Glomerular visceral epithelial cell (primary cell): ENCODE measurements around the gene AADAC.
"Not testable (repeated sequence)": the region's sequence is repeated elsewhere in the genome, so short reads cannot be mapped to it uniquely, and the experiment has no call there.

ENCODE experiments used
- DNase-seq: peaks from one replicate; pipeline ENCODE4 v3.0.0-alpha.2; 2016; ENCODE audit errors: extremely low spot score

The AADAC gene

DNA sequence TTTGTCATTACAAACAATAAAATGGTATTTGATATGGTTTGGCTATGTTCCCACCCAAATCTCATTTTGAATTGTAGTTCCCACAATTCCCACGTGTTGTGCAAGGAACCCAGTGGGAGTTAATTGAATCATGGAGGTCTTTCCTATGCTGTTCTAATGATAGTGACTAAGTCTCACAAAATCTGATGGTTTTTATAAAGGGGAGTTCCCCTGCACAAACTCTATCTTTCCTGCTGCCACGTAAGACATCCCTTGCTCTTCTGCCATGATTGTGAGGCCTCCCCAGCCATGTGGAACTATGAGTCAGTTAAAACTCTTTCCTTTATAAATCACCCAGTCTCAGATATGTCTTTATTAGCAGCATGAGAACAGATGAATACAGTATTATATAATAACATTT is 15.4 kb upstream of the AADAC start:
- peak; percentile 34 for DNase-seq

DNA sequence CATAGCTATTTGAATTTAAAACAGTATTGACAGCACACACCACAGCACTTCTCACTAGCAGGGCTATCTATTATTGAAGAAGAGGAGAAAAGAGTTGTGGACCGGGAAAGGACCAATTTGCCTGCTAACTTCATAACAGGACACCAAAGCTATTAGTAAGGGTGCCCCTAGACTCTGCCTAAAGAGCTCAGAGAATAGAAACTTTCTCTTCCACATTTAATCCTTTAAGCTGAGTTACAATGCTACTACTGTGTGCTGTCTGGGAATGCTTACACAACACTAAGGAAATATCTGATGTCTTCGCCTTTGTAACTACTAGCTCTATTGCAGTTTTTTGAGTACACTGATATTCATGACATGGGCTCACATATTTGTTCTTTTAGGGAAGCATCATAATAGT is 13.5 kb upstream of the AADAC start:
- DNase-seq = no peak

DNA sequence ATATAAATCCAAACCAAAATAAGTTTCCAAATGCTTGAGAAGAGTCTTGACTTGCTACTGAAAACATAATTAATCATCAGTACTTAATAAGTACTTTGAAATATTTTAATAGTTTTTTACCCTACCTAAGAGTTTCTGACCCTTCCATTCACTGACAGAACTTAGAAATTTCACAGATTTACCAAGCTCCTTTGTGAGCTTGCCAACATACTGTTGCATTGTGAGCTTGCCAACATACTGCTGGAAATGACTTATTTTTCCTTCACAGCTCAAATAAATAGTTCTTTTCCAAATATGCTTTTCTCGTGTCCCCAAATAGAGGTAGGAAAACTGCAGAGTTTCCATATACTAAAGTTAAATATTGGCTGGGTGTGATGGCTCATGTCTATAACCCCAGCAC is 9.6 kb upstream of the AADAC start:
- DNase-seq = no peak

DNA sequence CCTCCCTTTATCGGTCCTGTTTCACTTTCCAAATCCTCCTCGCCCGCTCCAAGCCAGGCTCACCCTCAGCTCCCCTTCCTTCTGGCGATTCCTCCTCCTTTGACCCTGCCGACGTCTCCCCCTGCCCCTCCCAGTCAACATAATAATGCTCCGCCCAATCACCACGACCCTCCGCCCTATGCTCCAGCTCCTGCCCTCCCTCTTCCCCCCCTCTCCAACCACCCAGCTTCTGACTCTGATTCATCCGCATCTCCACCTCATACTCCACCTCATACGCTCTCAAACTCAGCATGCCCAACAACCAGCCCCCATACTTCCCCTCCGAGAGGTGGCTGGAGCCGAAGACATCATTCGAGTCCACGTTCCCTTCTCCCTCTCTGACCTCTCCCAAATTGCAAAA is 7.1 kb upstream of the AADAC start:
- DNase-seq = no peak

DNA sequence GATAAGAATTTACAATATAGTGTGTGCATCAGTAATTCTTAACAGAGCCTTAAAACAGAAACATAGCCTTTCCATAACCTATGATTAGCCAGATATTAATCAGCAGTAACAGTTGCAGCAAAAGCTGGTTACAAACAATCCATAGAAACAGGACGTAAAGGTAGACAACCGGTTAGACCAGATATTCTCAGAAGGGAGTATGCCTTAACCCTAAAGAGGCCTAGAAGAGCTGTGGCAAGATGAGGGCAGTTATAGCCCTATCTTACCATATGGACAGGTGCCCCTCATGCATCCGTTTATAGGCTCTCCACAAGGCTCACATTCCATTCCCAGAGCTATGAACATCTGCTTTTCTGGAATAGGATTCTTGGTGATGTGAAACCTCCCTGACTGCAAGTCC is 5.0 kb upstream of the AADAC start:
- not testable (repeated sequence) for DNase-seq

DNA sequence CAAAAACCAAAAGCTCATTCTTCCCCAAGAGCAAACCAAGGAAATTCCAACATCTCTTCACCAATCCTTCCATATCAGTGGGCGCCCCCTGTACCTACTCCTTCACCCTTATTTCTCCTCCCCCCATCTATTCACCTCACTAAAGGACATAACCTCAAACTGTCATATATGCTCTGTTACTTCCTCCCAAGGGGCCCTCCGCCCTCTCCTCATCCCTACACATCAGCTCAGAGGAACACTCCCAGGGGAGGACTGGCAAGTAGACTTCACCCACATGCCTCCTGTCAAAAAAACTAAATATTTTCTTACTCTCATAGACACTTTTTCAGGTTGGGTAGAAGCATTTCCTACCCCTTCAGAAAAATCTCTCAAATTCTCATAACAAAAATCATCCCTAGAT is 2.4 kb upstream of the AADAC start:
- DNase-seq = no peak

DNA sequence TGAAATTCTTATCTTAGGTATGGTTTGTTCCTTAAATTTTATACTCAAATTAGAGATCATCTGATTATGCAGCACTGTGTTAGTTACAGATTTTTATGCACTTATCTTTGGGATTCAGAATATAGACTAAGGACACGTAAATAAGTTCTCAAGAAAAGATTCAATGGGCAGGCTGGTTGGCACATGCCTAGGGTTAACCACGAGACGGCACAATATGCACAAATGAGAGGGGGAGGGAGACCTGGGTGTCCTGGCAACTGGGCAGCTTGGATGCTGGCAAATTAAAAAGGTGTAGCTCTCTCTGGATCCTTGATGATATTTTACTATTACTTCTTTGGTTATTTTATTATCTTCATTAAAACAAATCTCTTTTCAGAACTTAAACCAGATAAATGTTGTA is 672 bp downstream of the AADAC start:
- no peak for DNase-seq

DNA sequence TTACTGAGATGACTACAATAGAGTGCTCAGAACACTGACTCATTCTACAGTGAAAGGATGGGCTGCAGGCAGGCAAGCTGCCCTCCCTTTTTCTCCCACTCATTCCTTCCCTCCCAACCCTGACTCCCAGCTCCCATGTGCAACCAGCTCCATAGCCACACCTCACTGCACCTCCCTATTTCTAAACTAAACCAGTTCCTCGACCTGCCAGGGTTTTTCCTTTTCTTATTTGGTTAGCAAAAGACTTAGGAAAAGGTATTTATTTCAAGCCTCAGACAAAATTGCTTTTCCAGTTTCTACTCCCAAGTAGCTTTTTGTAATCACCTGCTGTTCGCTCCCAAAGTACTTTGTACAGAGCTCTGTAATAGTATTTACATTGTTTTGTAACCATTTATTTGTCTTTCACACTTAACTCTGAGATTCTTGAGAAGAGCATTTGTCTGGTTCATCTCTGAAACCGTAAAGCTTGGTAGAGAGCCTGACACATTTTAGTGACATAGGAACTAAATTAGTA is 2.2 kb downstream of the AADAC start:
- peak; percentile 52 for DNase-seq

DNA sequence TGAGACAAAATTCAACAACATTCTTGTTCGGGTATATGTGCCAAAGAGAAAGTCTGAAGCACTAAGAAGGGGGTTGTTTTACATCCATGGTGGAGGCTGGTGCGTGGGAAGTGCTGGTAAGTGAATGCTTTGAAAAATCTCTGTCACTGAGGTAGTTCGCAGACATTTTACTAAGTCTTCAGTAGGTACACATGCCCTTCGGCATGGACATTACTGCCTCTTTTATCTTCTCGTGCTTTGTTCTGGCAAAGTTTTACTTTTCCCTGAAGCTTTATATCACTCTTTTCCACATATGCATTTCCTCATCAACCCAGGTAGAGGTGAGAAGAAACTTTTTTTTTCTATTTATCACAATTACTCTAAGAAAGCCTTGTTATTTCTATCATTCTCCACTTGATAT is 3.6 kb downstream of the AADAC start:
- no peak for DNase-seq

DNA sequence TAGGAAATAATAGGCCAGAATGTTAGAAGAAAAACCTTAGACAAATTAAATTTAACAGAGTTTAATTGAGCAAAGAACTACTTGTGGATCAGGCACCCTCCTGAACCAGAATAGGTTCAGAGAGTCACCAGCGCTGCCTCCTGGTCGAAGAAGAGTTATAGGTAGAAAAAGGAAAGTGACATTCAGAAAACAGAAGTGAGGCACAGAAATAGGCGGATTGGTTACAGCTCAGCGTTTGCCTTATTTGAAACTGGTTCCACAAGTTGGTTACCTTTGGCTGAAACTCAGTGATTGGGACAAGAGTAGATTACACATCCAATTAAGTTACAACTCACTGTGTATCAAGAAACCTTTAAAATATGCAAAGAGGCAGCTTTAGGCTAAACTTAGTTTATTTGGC is 4.4 kb downstream of the AADAC start:
- no peak for DNase-seq

DNA sequence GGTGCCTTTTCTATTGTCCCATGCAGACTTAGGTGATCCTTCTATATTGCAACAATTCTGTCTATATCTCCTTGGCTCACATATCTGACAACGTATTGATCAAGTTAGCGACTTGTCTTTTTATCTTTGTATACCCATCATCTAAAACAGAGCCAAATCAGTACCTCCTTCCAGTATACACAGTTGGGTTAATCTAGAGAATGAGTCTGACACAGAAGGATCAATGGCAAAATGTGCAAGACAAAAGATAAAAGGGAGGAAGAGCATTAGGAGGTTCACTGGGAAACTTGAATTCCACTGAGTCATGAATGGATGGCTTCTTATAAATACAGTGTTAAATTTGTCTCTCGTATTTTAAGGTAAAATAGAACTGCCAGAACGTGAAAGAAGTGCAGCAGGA is 6.0 kb downstream of the AADAC start:
- no peak for DNase-seq

DNA sequence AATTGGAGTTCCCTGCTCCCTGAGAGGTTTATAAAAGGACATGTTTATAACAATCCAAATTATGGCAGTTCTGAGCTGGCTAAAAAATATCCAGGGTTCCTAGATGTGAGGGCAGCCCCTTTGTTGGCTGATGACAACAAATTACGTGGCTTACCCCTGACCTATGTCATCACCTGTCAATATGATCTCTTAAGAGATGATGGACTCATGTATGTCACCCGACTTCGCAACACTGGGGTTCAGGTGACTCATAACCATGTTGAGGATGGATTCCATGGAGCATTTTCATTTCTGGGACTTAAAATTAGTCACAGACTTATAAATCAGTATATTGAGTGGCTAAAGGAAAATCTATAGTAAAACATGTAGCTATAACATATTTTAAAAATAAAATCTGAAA is 13.9 kb downstream of the AADAC start:
- DNase-seq = no peak

DNA sequence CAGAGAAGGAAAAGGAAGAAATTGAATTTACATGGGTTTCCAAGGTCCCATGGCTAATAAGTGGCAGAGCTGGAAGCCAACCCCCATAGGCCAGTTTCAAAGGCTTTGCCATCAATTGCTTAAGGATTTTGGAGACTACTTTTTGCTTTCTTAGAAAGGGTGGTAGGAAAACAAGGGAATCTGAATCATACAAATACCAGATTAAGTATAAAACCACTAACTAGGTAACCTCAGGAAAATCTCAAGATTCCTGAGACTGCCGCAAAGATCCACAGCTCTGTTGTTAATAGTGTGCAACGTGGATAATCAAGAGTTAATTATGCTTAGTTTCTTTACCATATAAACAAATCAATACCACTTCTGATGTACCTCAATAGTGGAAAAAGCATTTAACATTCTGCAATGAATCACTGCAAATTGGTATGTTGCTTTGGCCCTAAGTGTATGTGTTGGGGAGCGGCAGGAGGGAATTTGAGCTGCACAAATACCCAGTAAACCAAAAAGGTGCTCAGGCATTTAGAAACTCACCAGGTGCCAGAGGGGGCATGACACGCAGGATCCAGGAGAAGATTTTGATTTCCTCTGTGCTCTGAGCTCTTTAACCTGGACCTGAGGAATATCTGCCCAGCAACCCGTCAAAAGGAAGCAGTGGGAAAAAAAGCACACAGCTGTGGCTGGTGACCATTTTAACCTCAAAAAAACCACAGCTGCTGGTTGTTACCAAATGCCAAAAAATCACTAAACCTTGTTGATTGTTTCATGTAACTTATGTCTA is 22.0 kb downstream of the AADAC start:
- peak; percentile 77 for DNase-seq

DNA sequence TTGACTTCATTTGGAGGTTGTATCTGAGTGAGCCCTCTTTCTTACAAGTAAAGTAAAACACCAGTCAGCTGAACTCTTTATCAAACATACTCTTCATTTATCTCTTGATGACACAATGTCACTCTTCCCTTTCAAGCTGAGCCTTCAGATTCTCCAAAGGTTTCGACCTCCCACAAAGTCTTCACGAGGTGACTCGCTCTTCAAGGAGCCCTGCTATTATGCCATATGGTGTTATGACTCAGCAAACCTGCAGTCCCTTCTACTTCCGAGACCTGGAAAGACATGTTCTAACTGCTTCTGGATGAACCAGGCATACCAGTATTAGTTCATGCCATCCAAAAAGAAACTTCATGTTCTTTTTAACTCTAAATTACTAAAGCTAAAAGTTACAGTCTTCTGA is 23.1 kb downstream of the AADAC start:
- peak; percentile 76 for DNase-seq

DNA sequence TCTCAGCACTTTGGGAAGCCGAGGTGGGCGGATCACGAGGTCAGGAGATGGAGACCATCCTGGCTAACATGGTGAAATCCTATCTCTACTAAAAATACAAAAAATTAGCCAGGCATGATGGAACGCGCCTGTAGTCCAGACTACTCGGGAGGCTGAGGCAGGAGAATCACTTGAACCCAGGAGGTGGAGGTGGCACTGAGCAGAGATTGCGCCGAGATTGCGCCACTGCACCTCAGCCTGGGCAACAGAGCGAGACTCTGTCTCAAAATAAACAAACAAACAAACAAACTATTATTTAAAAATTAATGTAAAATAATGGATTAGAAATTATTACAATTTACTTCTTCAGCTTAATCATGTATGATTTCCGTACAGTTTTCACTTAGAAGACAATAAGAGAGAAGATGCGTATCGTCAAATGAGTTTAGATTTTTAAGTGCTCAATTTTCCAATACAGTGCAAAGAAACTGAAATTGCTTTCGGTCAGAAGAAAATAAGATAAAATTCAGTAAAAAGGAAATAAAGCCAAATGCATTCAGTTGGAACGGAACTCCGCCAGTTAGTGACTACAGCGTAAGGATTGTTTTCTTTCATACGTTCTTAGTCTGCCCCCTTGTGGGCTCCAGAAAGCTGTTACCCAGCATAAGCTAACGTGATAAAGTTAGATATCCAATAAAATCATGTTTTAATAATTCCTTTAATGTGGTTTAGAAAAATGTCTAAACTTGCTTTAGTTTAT is 24.8 kb downstream of the AADAC start:
- peak; percentile 73 for DNase-seq

DNA sequence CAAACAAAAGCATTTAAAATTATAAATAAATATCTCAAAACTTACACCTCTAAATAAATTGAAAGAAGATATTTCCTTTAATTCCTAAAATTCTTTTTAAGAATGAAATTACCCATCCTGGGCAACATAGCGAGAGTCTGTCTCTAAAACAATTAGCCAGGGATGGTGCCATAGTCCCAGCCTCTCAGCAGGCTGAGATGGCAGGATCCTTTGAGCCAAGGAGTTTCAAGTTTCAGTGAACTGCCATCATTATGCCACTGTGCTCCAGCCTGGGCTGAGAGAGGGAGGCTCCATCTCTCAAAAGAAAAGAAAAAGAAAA is 25.4 kb downstream of the AADAC start:
- no peak for DNase-seq

DNA sequence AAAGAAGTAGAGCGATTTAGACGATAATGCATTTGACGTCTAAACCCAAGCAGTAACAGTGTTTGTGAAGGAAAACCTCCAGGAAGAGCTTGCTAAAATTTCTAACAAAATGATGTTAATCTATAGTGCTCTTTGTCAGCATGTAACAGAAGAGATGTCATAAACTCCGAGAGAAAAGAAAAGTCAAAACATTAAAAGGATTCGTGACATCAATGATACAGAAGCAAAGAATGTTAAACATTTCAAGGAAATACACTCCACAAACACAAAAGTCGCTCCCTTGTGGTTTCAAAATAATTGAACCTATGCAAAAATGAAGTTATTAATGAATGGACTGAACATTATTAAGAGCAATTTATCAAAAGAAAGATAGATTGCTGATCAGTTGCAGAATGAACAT is 27.9 kb downstream of the AADAC start:
- no peak for DNase-seq

DNA sequence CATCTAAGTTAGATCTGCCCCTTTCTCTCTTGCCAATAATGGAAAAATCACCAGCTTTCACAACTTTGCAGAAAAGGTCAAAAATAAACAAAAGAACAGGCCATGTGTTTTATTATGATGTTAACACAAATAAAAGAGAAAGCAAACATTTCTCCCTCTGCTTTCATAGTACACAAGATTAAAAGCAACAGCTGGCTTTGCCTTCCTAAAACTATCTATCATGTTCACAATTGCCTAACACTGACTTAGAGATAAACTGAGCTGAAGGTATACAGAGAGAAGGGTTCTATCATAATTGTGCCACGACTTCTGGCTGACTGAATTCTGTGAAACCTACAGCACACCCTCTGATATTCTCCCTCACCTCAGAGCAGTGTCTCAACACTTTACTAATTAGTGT is 29.4 kb downstream of the AADAC start:
- no peak for DNase-seq

DNA sequence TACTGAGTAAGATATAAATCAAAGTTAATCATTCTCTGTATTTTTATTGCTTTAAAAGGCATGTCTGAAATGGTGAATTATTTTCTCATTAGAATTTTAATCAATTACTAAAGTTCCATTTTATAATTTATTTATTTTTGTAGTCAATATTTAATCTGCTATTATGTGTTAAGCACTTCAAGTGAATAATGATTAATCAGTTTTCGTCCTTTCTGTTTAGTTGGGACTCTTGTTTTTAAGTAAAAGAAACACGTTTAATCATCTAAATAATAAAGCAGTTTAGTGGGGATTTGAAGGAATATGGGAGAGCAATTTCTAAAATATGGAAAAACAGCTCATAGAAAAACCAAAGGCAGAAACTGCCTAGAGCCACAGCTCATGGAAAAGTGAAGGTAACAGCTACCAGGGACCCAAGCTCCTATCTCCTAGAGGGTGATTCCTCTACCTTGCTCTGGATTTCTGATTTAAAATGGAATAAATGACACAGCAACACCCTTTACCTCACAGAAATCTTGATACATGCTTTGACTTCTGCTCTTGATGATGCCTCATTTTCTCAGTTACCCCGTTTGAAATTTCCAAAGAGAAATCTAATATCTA is 31.5 kb downstream of the AADAC start:
- DNase-seq = no peak

DNA sequence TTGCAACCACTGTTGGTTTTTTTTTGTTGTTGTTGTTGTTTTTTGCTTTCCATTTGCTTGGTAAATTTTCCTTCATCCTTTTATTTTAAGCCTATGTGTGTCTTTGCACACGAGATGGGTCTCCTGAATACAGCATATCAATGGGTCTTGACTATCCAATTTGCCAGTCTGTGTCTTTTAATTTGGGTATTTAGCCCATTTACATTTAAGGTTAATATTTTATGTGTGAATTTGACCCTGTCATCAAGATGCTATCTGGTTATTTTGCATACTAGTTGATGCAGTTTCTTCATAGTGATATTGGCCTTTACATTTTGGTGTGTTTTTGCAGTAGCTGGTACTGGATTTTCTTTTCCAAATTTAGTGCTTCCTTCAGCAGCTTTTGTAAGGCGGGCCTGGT is 36.1 kb downstream of the AADAC start:
- DNase-seq = not testable (repeated sequence)

DNA sequence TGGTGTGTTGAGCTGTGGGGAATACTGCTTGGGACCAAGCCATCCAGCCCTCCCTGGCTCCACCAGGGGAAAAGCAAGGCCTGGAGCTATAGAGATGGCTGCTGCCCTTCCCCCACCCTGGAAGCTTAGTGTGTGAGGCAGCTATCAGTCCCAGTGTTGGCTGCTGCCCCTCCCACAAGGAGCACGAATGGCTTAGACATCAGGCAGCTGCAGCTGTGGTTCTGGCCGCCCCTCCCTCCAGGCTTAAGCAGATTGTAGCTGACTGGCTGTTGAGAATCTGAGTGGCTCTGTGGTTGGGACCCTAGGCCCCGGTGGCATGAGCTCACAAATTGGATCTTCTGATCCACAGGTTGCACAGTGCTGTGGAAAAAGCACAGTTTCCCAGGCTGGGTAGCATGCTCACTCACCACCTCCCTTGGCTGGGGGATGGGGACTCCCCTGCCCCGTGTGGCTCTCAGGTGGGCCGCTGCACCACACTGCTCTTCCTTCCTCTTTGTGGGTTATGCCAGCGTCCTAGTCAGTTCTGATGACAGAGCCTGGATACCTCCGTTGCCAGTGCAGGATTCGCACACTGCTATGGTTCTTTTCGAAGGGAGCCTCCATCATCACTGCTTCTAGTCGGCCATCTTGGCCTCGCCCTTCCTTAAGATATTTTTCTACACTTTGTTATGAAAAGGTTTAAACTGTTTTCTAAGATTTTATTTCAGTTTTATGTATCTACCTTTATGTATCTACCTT is 38.3 kb downstream of the AADAC start:
- no peak for DNase-seq

DNA sequence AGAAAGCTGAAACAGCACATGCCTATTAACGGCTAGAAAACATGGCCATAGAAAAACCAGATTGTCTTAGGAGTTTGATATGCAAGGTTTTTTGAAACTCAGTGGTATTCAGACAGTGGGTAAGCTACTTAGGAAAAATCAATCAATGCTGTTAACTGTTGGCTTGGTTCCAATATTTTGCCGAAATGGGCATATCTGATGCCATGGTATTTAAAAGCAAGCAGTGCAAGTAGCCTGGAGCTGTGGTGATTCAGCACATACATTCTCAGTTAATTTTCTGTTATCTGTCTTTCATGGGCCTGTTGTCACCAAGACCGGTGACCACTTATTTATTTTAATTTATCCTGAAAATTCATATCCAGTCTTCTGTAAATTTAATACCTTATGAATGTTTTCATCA is 42.2 kb downstream of the AADAC start:
- no peak for DNase-seq
